Activated T-cell treated with anti-CD3 and anti-CD28 coated beads, Interleukin-2, amount 50 U/mL, for 72 hours (primary cell): ENCODE measurements around the gene COMMD9. TPM values are rescaled to one million over a fixed set of nuclear protein-coding genes. Genes with fewer than 3 reads are reported as not detected.

ENCODE experiments used
- ATAC-seq, 2 donors: fragments of 150-1000 bp; cut with Tn5 transposase; replicated peaks in 1 of 2; 2 replicates each; pipeline ENCODE4 v1.10.0; 2021; ENCODE audit warnings: moderate library complexity in 2 of 2, mild to moderate bottlenecking in 1 of 2
- DNase-seq, 2 donors: peaks; one replicate each; pipeline ENCODE4 v3.0.0; 2021 to 2022; ENCODE audit warnings: mixed read lengths in 1 of 2
- H3K27ac Mint-ChIP-seq: one replicate; pipeline ENCODE4 v1.8.0; 2022; ENCODE audit warnings: mild to moderate bottlenecking, moderate library complexity, mixed read lengths
- H3K27me3 Mint-ChIP-seq: one replicate; pipeline ENCODE4 v1.8.0; 2022; ENCODE audit warnings: low read depth, mixed read lengths
- H3K36me3 Mint-ChIP-seq, 2 donors: one replicate each; pipeline ENCODE4 v1.8.0; 2022; ENCODE audit warnings: mixed read lengths in 2 of 2, mild to moderate bottlenecking in 1 of 2; ENCODE audit not compliant: insufficient read depth in 2 of 2
- H3K4me1 Mint-ChIP-seq: one replicate; pipeline ENCODE4 v1.8.0; 2022; ENCODE audit warnings: low read depth, mixed read lengths
- H3K4me3 Mint-ChIP-seq, 2 donors: one replicate each; pipeline ENCODE4 v1.8.0; 2022; ENCODE audit warnings: mild to moderate bottlenecking in 2 of 2, mixed read lengths in 2 of 2, moderate library complexity in 2 of 2
- H3K9me3 Mint-ChIP-seq, 2 donors: one replicate each; pipeline ENCODE4 v1.8.0; 2022; ENCODE audit warnings: mixed read lengths in 2 of 2
- total RNA-seq, 2 donors: library from RNA; stranded (reverse); gene quantifications; one replicate each; pipeline ENCODE4 v1.2.3, GENCODE V29; 2022

The COMMD9 gene
- total RNA-seq, 2 donors from 2014 or later, result 25.7 to 26.7 TPM

GRCh38 chr11:36222831-36223635 lies 66.2 kb downstream of the COMMD9 start:
- Mint-ChIP-seq H3K4me1 (no peaks in the 10 kb centered on the region), H3K27ac (no peak overlapping the region), H3K9me3 (no peaks in the 10 kb centered on the region), H3K27me3 (no peaks in the 10 kb centered on the region), H3K4me3 (no peak overlapping the region), H3K36me3 (no peaks in the 10 kb centered on the region)
- ATAC-seq, result no peak
- DNase-seq, result no peak

Other genes with a start within 250 kb of the COMMD9 start
- gene PRR5L, start 6.9 kb upstream of the COMMD9 start, total RNA-seq, result 10 to 100 TPM; 14.2 to 14.6 TPM
- 10 to 100 TPM; 10.1 to 12.2 TPM for gene TRAF6, start 220.8 kb upstream of the COMMD9 start, total RNA-seq